GM12878 (cell line): ENCODE measurements around the gene ARFGAP2. TPM values are rescaled to one million over a fixed set of nuclear protein-coding genes. Genes with fewer than 3 reads are reported as not detected.
"Not testable (repeated sequence)": the region's sequence is repeated elsewhere in the genome, so short reads cannot be mapped to it uniquely, and the experiment has no call there.

Source experiments
- ATAC-seq: fragments of 200-7000 bp; cut with Tn5 transposase; 3 replicates; pipeline ENCODE4 v1.9.1; 2020; ENCODE audit warnings: mild to moderate bottlenecking, moderate library complexity
- BruUV-seq: library from RNA; stranded (reverse); fragments of 400-500 nt; replicated peaks from 2 replicates; lab custom pipeline; 2021; lab: Mats Ljungman, UMichigan
- CTCF ChIA-PET: fragments of 300-600 bp; sonication (Branson Sonifier 250); formaldehyde crosslinking; extraction: SDS; loops from one replicate; lab custom pipeline; 2021; ENCODE audit warnings: inconsistent platforms; lab: Yijun Ruan, JAX
- POLR2A ChIA-PET: fragments of 350-600 bp; formaldehyde crosslinking; extraction: SDS; loops from one replicate; lab custom pipeline; 2021; ENCODE audit warnings: inconsistent platforms; lab: Charles Lee
- RAD21 ChIA-PET: fragments of 300-600 bp; sonication (Branson Sonifier 250); formaldehyde crosslinking; loops from one replicate; lab custom pipeline; 2023; ENCODE audit warnings: antibody characterized with exemption; ENCODE audit not compliant: unreplicated experiment; lab: Charles Lee
- SMC1A ChIA-PET: fragments of 300-600 bp; sonication (Branson Sonifier 250); formaldehyde crosslinking; loops from one replicate; lab custom pipeline; 2023; ENCODE audit not compliant: unreplicated experiment, uncharacterized antibody; lab: Charles Lee
- DNase-seq: peaks from one replicate; pipeline ENCODE4 v3.0.0-alpha.2; 2011; ENCODE audit warnings: low read depth, low spot score
- FAIRE-seq: peaks from 3 replicates; lab custom pipeline; 2011; peaks lifted over from hg19 to GRCh38; lab: Jason Lieb, UNC
- H2AFZ ChIP-seq: 2 replicates; pipeline ENCODE4 v1.6.0; 2011; ENCODE audit warnings: low read depth, low read length, control low read depth; ENCODE audit not compliant: control insufficient read depth
- H3K27ac ChIP-seq: 2 replicates; pipeline ENCODE4 v1.5.1; 2011; ENCODE audit warnings: control low read depth; ENCODE audit not compliant: control insufficient read depth, insufficient read depth
- H3K27me3 ChIP-seq, 2 experiments: replicated peaks in 1 of 2; 2 replicates each; pipeline versions ENCODE4 v1.6.0 to v1.6.1; 2011; ENCODE audit warnings: low read length in 1 of 2; ENCODE audit not compliant: control insufficient read depth in 2 of 2, insufficient read depth in 2 of 2
- H3K36me3 ChIP-seq, 2 experiments: 2 replicates each; pipeline ENCODE4 v1.5.1; 2011; ENCODE audit warnings: low read length in 1 of 2; ENCODE audit not compliant: control insufficient read depth in 2 of 2, insufficient read depth in 2 of 2
- H3K4me1 ChIP-seq: 2 replicates; pipeline ENCODE4 v1.6.1; 2011; ENCODE audit warnings: mild to moderate bottlenecking, low read length, moderate library complexity, mixed read lengths; ENCODE audit not compliant: control insufficient read depth, insufficient read depth
- H3K4me2 ChIP-seq: 2 replicates; pipeline ENCODE4 v1.6.0; 2011; ENCODE audit warnings: control low read depth; ENCODE audit not compliant: control insufficient read depth, insufficient read depth
- H3K4me3 ChIP-seq: fragments of 200-600 bp; sonication (generic); 2 replicates; pipeline ENCODE4 v1.5.1; 2016
- H3K79me2 ChIP-seq: 2 replicates; pipeline ENCODE4 v1.6.0; 2011; ENCODE audit warnings: low read length; ENCODE audit not compliant: control insufficient read depth, insufficient read depth
- H3K9ac ChIP-seq: 2 replicates; pipeline ENCODE4 v1.8.0; 2011; ENCODE audit warnings: low read length, control low read depth, mixed read lengths; ENCODE audit not compliant: control insufficient read depth, insufficient read depth
- H3K9me3 ChIP-seq: replicated peaks from 3 replicates; pipeline ENCODE4 v1.5.1; 2011; ENCODE audit warnings: mild to moderate bottlenecking, low read length; ENCODE audit not compliant: control insufficient read depth, insufficient read depth
- H4K20me1 ChIP-seq: 2 replicates; pipeline ENCODE4 v1.6.0; 2011; ENCODE audit not compliant: control insufficient read depth, insufficient read depth
- BACH1 ChIP-seq: fragments of 450-650 bp; IDR thresholded peaks from 2 replicates; pipeline ENCODE4 v1.6.1; 2017; ENCODE audit warnings: mild to moderate bottlenecking, borderline replicate concordance
- DPF2 ChIP-seq: fragments of 450-650 bp; IDR thresholded peaks from 2 replicates; pipeline ENCODE4 v1.6.1; 2017; ENCODE audit warnings: mild to moderate bottlenecking
- ELK1 ChIP-seq: IDR thresholded peaks from 2 replicates; pipeline ENCODE4 v1.6.1; 2012; ENCODE audit warnings: low read depth, low read length, improper control_type of control experiment
- IKZF2 ChIP-seq, 2 experiments: fragments of 450-650 bp; IDR thresholded peaks; 2 replicates each; pipeline ENCODE4 v1.6.1; 2017; ENCODE audit warnings: mild to moderate bottlenecking in 2 of 2, moderate library complexity in 2 of 2
- JUND ChIP-seq: IDR thresholded peaks from 2 replicates; pipeline ENCODE4 v1.6.1; 2012; ENCODE audit warnings: low read depth, mild to moderate bottlenecking, low read length, improper control_type of control experiment, moderate library complexity
- MEF2A ChIP-seq: IDR thresholded peaks from 2 replicates; pipeline ENCODE4 v1.6.1; 2011; ENCODE audit warnings: low read depth, mild to moderate bottlenecking, low read length, moderate library complexity; ENCODE audit not compliant: insufficient read depth
- NBN ChIP-seq: fragments of 450-650 bp; IDR thresholded peaks from 2 replicates; pipeline ENCODE4 v1.6.1; 2016
- PML ChIP-seq: IDR thresholded peaks from 2 replicates; pipeline ENCODE4 v1.6.1; 2012; ENCODE audit warnings: low read length, inconsistent platforms
- TBL1XR1 ChIP-seq: IDR thresholded peaks from 2 replicates; pipeline ENCODE4 v1.6.1; 2012; ENCODE audit warnings: low read depth, low read length, improper control_type of control experiment
- YBX1 ChIP-seq: fragments of 450-650 bp; IDR thresholded peaks from 2 replicates; pipeline ENCODE4 v1.6.1; 2016; ENCODE audit warnings: antibody characterized with exemption
- WGBS: methylation state at CpG from one replicate; pipeline ENCODE4 v1.1.6; 2016; ENCODE audit warnings: low lambda C conversion rate; ENCODE audit not compliant: insufficient replicate concordance, insufficient coverage; ENCODE audit errors: missing lambda C conversion rate; 5-methylcytosine and 5-hydroxymethylcytosine counted together
- in situ Hi-C: fragments of 300-500 bp; cut with MboI; formaldehyde crosslinking; loops from 9 replicates; pipeline ENCODE4 v1.14.3; 2018; ENCODE audit warnings: mixed read lengths
- intact Hi-C: fragments of 100-400 bp; cut with micrococcal nuclease; formaldehyde crosslinking; loops from one replicate; pipeline ENCODE4 v1.14.2; 2022; ENCODE audit not compliant: unreplicated experiment
- polyA plus RNA-seq, 11 experiments: library from polyadenylated mRNA; depleted of rRNA in 4 of 11; unstranded in 6 of 11; stranded (reverse) in 5 of 11; fragments of >200 nt; fragmentation: Nextera tagmentation in 4 of 11; fragmentation: Illumina TruSeq in 1 of 11; extraction: Ambion mirVana in 4 of 11; extraction: Trizol in 1 of 11; gene quantifications; 1 replicate in 1 of 11; 2 replicates in 10 of 11; pipeline versions ENCODE4 v1.2.1 to v1.2.3, GENCODE V29; 2011 to 2016; ENCODE audit warnings: inconsistent platforms in 2 of 11, missing spikeins in 2 of 11, low read depth in 1 of 11
- total RNA-seq, 4 experiments: library from RNA; depleted of rRNA in 3 of 4; stranded (reverse); fragments of >200 nt in 3 of 4; fragmentation: Illumina TruSeq in 1 of 4; extraction: Trizol in 1 of 4; gene quantifications; 2 replicates each; pipeline versions ENCODE4 v1.2.1 to v1.2.3, GENCODE V29; 2013 to 2021
- TF ChIP-seq, protein P1 (sequence below): IDR thresholded peaks from 2 replicates; pipeline ENCODE4 v1.6.1; 2011; ENCODE audit warnings: borderline replicate concordance, low read depth, mild to moderate bottlenecking, moderate library complexity, low read length; ENCODE audit not compliant: insufficient read depth, poor library complexity, severe bottlenecking
- TF ChIP-seq, protein P2 (sequence below): fragments of 450-650 bp; conservative IDR thresholded peaks from 2 replicates; pipeline ENCODE4 v1.6.1; 2017; ENCODE audit warnings: mild to moderate bottlenecking, moderate library complexity

ARFGAP2 gene
- total and polyA plus RNA-seq, 10 of the 15 experiments (the other 5 are each of a cell fraction or from before 2014, with no cell fraction given), result 20.9 to 100 (median 75.5) TPM

- Histone ChIP-seq H3K4me2 (no peak overlapping the region), H3K27ac (no peak overlapping the region), H3K4me1 (no peaks in the 10 kb centered on the region), H4K20me1 (no peaks in the 10 kb centered on the region), H3K4me3 (no peak overlapping the region), H3K27me3 (no peaks in the 10 kb centered on the region), H3K36me3 (no peaks in the 10 kb centered on the region), H2AFZ (no peak overlapping the region), H3K79me2 (no peaks in the 10 kb centered on the region), H3K9ac (no peak overlapping the region), H3K9me3 (no peaks in the 10 kb centered on the region)
- ChIA-PET SMC1A (interaction anchor here (0.9 kb wide), 1 partner anchor 13 kb away, joined by 4 read pairs; no protein-coding TSS in a partner anchor), RAD21 (no interaction called here), POLR2A (interaction anchor here (0.6 kb wide), 1 partner anchor 105 kb away, joined by 3 read pairs; no protein-coding TSS in a partner anchor), CTCF (interaction anchor here (0.6 to 1.3 kb wide), 2 partner anchors 19 to 59 kb away, joined by 3 read pairs; no protein-coding TSS in a partner anchor)
- WGBS, result 66% methylated on average over 4 of the region's 4 CpGs
- TF ChIP-seq IKZF2 (IDR thresholded peaks at IDR 0.05) (no peak), DPF2 (no peak), TBL1XR1 (no peak), BACH1 (no peak), NBN (no peak), MEF2A (no peak), YBX1 (no peak), JUND (no peak), PML (no peak), ELK1 (no peak)
- TF ChIP-seq, protein P1, sequence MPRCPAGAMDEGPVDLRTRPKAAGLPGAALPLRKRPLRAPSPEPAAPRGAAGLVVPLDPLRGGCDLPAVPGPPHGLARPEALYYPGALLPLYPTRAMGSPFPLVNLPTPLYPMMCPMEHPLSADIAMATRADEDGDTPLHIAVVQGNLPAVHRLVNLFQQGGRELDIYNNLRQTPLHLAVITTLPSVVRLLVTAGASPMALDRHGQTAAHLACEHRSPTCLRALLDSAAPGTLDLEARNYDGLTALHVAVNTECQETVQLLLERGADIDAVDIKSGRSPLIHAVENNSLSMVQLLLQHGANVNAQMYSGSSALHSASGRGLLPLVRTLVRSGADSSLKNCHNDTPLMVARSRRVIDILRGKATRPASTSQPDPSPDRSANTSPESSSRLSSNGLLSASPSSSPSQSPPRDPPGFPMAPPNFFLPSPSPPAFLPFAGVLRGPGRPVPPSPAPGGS, result no peak
- TF ChIP-seq, protein P2, sequence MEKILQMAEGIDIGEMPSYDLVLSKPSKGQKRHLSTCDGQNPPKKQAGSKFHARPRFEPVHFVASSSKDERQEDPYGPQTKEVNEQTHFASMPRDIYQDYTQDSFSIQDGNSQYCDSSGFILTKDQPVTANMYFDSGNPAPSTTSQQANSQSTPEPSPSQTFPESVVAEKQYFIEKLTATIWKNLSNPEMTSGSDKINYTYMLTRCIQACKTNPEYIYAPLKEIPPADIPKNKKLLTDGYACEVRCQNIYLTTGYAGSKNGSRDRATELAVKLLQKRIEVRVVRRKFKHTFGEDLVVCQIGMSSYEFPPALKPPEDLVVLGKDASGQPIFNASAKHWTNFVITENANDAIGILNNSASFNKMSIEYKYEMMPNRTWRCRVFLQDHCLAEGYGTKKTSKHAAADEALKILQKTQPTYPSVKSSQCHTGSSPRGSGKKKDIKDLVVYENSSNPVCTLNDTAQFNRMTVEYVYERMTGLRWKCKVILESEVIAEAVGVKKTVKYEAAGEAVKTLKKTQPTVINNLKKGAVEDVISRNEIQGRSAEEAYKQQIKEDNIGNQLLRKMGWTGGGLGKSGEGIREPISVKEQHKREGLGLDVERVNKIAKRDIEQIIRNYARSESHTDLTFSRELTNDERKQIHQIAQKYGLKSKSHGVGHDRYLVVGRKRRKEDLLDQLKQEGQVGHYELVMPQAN, result no peak
- DNase-seq (no peak), FAIRE-seq (no peak), ATAC-seq (no peak)
- in situ Hi-C loops (no loop called here), intact Hi-C loops (no loop called here)
- BruUV-seq, result no TSS peak
Observed at GRCh38 chr11:47201015-47201414, 24.3 kb upstream of the ARFGAP2 start.

- H4K20me1 ChIP-seq, H2AFZ ChIP-seq, H3K9me3 ChIP-seq, FAIRE-seq, intact Hi-C loops, in situ Hi-C loops, POLR2A ChIA-PET, RAD21 ChIA-PET, SMC1A ChIA-PET, DNase-seq, H3K4me3 ChIP-seq, H3K9ac ChIP-seq, H3K79me2 ChIP-seq, ATAC-seq, BruUV-seq, H3K27ac ChIP-seq, H3K36me3 ChIP-seq, H3K27me3 ChIP-seq, CTCF ChIA-PET, H3K4me1 ChIP-seq, H3K4me2 ChIP-seq: not testable (repeated sequence)
- 74% methylated on average over 9 of the region's 9 CpGs for WGBS
Observed at GRCh38 chr11:47198161-47198560, 21.5 kb upstream of the ARFGAP2 start.
